ACC112 (cell line): ENCODE measurements around the gene MYRFL.
"Not testable (repeated sequence)": the region's sequence is repeated elsewhere in the genome, so short reads cannot be mapped to it uniquely, and the experiment has no call there.

Experiments used
- H2AFZ ChIP-seq: fragments of 200-600 bp; sonication (generic); one replicate; pipeline ENCODE4 v1.6.0; 2017; ENCODE audit warnings: antibody characterized with exemption, low read length; ENCODE audit not compliant: unreplicated experiment
- H3K27ac ChIP-seq: fragments of 200-600 bp; sonication (generic); 2 replicates; pipeline ENCODE4 v1.5.1; 2014; ENCODE audit warnings: low read depth, mild to moderate bottlenecking, antibody characterized with exemption, low read length, moderate library complexity
- H3K27me3 ChIP-seq: fragments of 200-600 bp; sonication (generic); 2 replicates; pipeline ENCODE4 v1.6.1; 2014; ENCODE audit warnings: mild to moderate bottlenecking, antibody characterized with exemption, low read length, moderate library complexity, mixed read lengths; ENCODE audit not compliant: insufficient read depth
- H3K36me3 ChIP-seq: fragments of 200-600 bp; sonication (generic); 2 replicates; pipeline ENCODE4 v1.6.1; 2016; ENCODE audit warnings: mild to moderate bottlenecking, antibody characterized with exemption, low read length, moderate library complexity, mixed read lengths; ENCODE audit not compliant: insufficient read depth
- H3K4me1 ChIP-seq: fragments of 200-600 bp; sonication (generic); one replicate; pipeline ENCODE4 v1.6.1; 2016; ENCODE audit warnings: low read length, mixed read lengths; ENCODE audit not compliant: insufficient read depth, unreplicated experiment, control insufficient read depth
- H3K4me3 ChIP-seq: fragments of 200-600 bp; sonication (generic); 2 replicates; pipeline ENCODE4 v1.5.1; 2014; ENCODE audit warnings: mild to moderate bottlenecking, low read depth, low read length
- H3K79me2 ChIP-seq: fragments of 200-600 bp; sonication (generic); one replicate; pipeline ENCODE4 v1.6.0; 2016; ENCODE audit warnings: low read length; ENCODE audit not compliant: control insufficient read depth, unreplicated experiment, insufficient read depth

Gene MYRFL

GRCh38 chr12:69824966-69825560 lies at the start of gene MYRFL:
MYRFL (plus strand) TSS chr12:69825227; CDS start chr12:69825518, 291 bp downstream.
- Histone ChIP-seq H3K27ac (no peak within 1 kb of the TSS), H2AFZ (no peak within 1 kb of the TSS), H3K4me1 (peaks cover 15% of the 10 kb centered on the region), H3K27me3 (peaks cover 20% of the 10 kb centered on the region), H3K79me2 (no peaks in the 10 kb centered on the region), H3K36me3 (no peaks in the 10 kb centered on the region), H3K4me3 (no peak within 1 kb of the TSS)

DNA sequence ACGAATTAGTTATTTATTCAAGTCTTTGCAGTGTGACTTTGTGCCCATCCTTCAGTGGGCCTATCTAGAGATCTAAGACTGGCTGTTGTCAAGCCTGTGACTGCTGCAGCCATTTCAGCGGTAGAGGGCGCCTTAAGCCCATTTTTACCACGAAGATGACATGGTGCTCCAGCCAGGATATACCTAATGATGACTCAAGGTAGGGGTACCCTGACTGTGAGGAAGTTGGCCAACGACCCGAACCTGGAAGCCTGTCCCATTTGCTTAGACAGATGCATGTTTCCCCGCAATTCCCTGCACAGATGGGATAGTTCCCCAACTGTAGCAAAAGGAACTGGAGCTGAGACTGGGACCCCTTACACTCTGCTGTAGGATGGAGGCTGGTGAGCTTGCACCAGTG lies 45.1 kb upstream of the MYRFL start:
- Histone ChIP-seq H3K27ac (no peak overlapping the region), H3K4me3 (no peak overlapping the region), H3K79me2 (no peaks in the 10 kb centered on the region), H3K36me3 (no peaks in the 10 kb centered on the region), H3K4me1 (no peaks in the 10 kb centered on the region), H2AFZ (no peak overlapping the region), H3K27me3 (no peaks in the 10 kb centered on the region)

DNA sequence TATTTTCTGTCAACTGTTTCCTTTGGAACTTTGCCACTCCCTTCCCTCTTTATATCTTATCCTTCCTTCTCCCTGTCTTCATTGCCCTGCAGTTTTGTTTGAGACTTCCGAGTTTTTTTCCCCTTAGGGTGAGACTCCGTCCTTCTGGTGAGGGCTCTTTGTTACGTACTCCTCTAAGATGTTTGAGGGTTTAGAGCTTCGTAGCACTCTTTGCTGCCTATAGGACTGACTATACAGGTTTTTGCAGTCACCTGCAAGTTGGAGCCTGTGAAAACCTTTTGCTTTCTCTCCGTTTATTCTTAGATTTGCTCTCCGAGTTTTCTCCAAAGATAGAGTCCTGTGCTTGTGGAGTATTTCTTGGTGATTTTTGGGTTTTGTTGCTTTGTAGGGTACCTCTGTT lies 41.7 kb upstream of the MYRFL start:
- Histone ChIP-seq H3K4me1 (no peaks in the 10 kb centered on the region), H3K79me2 (no peaks in the 10 kb centered on the region), H3K27me3 (no peaks in the 10 kb centered on the region), H3K4me3 (no peak overlapping the region), H3K27ac (no peak overlapping the region), H2AFZ (no peak overlapping the region), H3K36me3 (no peaks in the 10 kb centered on the region)

DNA sequence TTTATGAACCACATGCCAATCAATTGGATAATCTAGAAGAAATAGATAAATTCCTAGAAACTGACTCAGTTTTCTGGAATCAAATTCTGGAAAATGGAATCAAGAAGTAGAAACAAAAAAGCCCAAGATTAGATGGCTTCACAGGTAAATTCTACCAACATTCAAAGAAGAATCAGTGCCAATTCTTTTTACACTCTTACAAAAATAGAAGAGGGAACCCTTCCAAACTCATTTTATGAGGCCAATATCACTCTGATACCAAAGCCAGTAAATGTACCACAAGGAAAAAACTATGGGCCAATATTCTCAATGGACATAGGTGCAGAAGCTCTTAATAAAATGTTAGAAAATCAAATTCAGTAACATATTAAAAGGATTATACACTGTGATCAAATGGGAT lies 35.7 kb upstream of the MYRFL start:
- no peaks in the 10 kb centered on the region for H3K27me3 ChIP-seq
- no peaks in the 10 kb centered on the region for H3K79me2 ChIP-seq
- no peak overlapping the region for H3K27ac ChIP-seq
- H2AFZ ChIP-seq, result no peak overlapping the region
- H3K36me3 ChIP-seq, result no peaks in the 10 kb centered on the region
- no peak overlapping the region for H3K4me3 ChIP-seq
- H3K4me1 ChIP-seq, result no peaks in the 10 kb centered on the region

DNA sequence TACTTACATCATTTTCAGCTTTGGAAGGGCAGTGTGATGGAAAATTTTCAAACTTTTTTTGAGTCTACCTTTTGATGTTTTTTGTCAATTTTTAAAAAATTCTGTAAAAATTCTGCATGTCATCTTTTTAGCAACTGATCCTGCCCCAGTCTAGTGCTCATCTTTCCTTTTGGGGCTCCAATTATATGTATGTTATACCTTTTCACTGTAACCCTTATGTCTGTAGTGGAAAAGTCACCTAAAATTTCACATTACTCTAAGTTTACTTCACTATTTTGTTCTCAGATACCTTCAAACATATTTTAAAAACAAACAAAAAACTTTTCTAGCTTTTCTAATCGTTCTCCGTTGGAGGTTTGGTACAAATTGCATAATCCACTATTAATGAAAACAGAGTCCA lies 32.5 kb upstream of the MYRFL start:
- no peak overlapping the region for H2AFZ ChIP-seq
- H3K27ac ChIP-seq, result no peak overlapping the region
- no peaks in the 10 kb centered on the region for H3K79me2 ChIP-seq
- no peaks in the 10 kb centered on the region for H3K27me3 ChIP-seq
- H3K4me1 ChIP-seq, result no peaks in the 10 kb centered on the region
- no peak overlapping the region for H3K4me3 ChIP-seq
- no peaks in the 10 kb centered on the region for H3K36me3 ChIP-seq

- H3K79me2 ChIP-seq, H3K4me1 ChIP-seq, H2AFZ ChIP-seq, H3K27me3 ChIP-seq, H3K36me3 ChIP-seq, H3K27ac ChIP-seq, H3K4me3 ChIP-seq: not testable (repeated sequence)
These were observed 17.7 kb upstream of the MYRFL start for GRCh38 chr12:69807101-69807897.

GRCh38 chr12:69810870-69811498 lies 14.0 kb upstream of the MYRFL start:
- H3K27me3 ChIP-seq, result no peaks in the 10 kb centered on the region
- no peaks in the 10 kb centered on the region for H3K79me2 ChIP-seq
- H2AFZ ChIP-seq, result no peak overlapping the region
- H3K36me3 ChIP-seq, result no peaks in the 10 kb centered on the region
- no peak overlapping the region for H3K27ac ChIP-seq
- H3K4me1 ChIP-seq, result no peaks in the 10 kb centered on the region
- H3K4me3 ChIP-seq, result no peak overlapping the region

DNA sequence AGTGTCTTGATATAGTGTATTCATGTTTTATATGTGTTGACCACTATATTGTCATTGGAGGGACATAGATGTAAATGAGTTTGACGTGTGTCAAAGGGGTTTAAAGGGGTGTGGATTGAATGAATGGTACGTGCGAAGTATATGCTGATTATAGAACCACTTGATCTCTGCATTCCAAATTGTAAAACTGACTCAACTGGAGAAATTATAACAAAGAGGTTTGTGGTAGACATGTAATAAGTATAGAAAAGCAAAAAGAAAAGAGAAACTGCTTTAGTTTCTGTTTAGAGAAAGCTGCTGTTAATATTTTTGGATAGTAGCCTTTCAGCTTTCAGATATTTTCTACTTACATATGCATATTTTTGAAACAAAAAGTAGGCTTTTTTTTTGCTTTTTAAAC lies 8.9 kb upstream of the MYRFL start:
- Histone ChIP-seq H3K27me3 (no peaks in the 10 kb centered on the region), H2AFZ (no peak overlapping the region), H3K36me3 (no peaks in the 10 kb centered on the region), H3K27ac (no peak overlapping the region), H3K4me1 (peaks cover 2% of the 10 kb centered on the region), H3K4me3 (no peak overlapping the region), H3K79me2 (no peaks in the 10 kb centered on the region)

GRCh38 chr12:69821032-69821455 lies 4.0 kb upstream of the MYRFL start:
- Histone ChIP-seq H3K27me3 (no peaks in the 10 kb centered on the region), H3K79me2 (no peaks in the 10 kb centered on the region), H3K36me3 (no peaks in the 10 kb centered on the region), H3K4me1 (peaks cover 15% of the 10 kb centered on the region), H3K27ac (no peak overlapping the region), H2AFZ (no peak overlapping the region), H3K4me3 (no peak overlapping the region)

GRCh38 chr12:69821456-69822159 lies 3.4 kb upstream of the MYRFL start:
- Histone ChIP-seq H3K4me3 (no peak overlapping the region; the same call in 1 of the 2 replicates), H3K27ac (no peak overlapping the region), H3K4me1 (peaks cover 15% of the 10 kb centered on the region), H3K79me2 (no peaks in the 10 kb centered on the region), H3K27me3 (no peaks in the 10 kb centered on the region), H3K36me3 (no peaks in the 10 kb centered on the region), H2AFZ (no peak overlapping the region)
